Body of pancreas (tissue), 4 donors: ENCODE data around the gene KRT1.

Experiments
- POLR2A ChIP-seq, 3 donors: fragments of 450-650 bp; IDR thresholded peaks; one replicate each; pipeline ENCODE4 v1.6.1; 2016; ENCODE audit warnings: antibody characterized with exemption in 3 of 3, mild to moderate bottlenecking in 2 of 3
- TF ChIP-seq, protein P1 (sequence below), 7 experiments: fragments of 450-650 bp in 4 of 7; fragments of 200-600 bp in 3 of 7; sonication (generic) in 3 of 7; IDR thresholded peaks; one replicate each; pipeline ENCODE4 v1.5.1; 2016 to 2019; ENCODE audit warnings: antibody characterized with exemption in 7 of 7

DNA sequence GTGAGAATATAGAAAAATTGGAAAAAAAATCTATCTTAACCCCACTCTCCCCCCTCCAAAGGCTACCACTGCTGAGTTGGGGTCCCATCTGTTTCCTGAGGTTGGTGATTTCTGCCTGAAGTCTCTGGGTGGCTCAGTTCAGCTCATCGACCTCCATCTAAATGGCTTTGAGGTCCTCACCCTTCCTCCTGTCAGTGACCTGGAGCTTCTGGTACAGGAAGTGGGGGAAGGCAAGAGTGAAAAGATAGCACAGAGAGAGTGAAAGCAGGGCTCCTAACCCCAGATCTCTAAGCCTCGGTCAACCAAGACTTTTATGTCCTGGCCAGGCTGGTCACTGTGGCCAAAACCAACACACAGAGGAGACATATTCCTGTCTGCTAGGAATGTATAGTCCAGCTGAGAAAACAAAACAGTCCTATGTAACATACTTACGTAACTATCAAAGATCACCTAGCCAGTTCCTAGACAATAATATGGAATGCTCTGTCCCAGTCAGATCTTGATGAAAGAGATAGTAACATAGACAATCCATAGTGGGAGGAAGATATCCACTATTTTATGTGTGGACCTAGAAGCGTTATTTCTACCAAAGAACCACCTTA, 49.5 kb downstream of the KRT1 start:
- TF ChIP-seq, protein P1, sequence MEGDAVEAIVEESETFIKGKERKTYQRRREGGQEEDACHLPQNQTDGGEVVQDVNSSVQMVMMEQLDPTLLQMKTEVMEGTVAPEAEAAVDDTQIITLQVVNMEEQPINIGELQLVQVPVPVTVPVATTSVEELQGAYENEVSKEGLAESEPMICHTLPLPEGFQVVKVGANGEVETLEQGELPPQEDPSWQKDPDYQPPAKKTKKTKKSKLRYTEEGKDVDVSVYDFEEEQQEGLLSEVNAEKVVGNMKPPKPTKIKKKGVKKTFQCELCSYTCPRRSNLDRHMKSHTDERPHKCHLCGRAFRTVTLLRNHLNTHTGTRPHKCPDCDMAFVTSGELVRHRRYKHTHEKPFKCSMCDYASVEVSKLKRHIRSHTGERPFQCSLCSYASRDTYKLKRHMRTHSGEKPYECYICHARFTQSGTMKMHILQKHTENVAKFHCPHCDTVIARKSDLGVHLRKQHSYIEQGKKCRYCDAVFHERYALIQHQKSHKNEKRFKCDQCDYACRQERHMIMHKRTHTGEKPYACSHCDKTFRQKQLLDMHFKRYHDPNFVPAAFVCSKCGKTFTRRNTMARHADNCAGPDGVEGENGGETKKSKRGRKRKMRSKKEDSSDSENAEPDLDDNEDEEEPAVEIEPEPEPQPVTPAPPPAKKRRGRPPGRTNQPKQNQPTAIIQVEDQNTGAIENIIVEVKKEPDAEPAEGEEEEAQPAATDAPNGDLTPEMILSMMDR (IDR thresholded peaks at IDR 0.05), result no peak
- TF ChIP-seq POLR2A (IDR thresholded peaks at IDR 0.05), result no peak
